ENCODE data around the gene ARL6IP5. TPM values are rescaled to one million over a fixed set of nuclear protein-coding genes. Genes with fewer than 3 reads are reported as not detected.
A peak's percentile ranks its signal among the peaks of the same experiment; 100 is the strongest.

The ARL6IP5 gene, protein sequence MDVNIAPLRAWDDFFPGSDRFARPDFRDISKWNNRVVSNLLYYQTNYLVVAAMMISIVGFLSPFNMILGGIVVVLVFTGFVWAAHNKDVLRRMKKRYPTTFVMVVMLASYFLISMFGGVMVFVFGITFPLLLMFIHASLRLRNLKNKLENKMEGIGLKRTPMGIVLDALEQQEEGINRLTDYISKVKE
- 100 to 1,000 TPM in 2 of 4 donors, 10 to 100 TPM in 2; 65.2 to 146 (median 98.2) TPM for total RNA-seq

DNA sequence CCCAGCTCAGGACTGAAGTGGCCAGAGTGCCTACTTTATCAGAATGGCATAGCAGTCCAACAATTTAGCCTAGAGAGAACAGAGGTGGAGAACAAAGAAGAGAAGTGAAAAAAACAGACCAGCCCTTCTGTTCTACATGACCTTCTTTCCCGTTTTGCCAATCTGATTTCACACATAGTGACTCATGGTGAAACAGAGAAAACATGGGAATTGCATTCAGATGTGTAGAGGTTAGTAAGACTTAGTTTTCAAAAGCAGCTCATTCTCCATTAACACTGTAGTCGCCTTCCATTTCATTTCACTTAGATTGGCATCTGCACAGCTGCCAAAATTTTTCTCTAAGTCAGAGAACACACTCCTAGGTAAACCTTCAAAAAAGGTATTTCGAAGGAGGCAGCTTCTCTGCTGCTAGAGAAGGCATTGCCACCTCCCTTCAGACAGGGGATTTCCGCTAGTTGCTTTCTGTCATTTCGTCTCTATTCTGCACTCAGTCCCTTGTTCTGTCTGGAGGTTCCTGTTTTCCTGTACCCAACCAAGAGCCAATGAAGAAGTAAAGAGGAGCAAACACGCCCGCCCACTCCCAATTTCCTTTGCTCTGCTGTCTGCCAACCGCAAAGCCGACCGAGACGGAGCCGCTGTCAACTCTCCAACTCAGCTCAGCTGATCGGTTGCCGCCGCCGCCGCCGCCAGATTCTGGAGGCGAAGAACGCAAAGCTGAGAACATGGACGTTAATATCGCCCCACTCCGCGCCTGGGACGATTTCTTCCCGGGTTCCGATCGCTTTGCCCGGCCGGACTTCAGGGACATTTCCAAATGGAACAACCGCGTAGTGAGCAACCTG, at the start of gene ARL6IP5:
Gene ARL6IP5, plus strand, starts transcription at position 612 of the 842 bp plus-strand sequence. Its CDS starts 111 bp downstream, at position 723.
- TF ChIP-seq POLR2A (IDR thresholded peaks at IDR 0.05), result peak in 1 of 2 donors; percentile 83
- TF ChIP-seq, protein P1, sequence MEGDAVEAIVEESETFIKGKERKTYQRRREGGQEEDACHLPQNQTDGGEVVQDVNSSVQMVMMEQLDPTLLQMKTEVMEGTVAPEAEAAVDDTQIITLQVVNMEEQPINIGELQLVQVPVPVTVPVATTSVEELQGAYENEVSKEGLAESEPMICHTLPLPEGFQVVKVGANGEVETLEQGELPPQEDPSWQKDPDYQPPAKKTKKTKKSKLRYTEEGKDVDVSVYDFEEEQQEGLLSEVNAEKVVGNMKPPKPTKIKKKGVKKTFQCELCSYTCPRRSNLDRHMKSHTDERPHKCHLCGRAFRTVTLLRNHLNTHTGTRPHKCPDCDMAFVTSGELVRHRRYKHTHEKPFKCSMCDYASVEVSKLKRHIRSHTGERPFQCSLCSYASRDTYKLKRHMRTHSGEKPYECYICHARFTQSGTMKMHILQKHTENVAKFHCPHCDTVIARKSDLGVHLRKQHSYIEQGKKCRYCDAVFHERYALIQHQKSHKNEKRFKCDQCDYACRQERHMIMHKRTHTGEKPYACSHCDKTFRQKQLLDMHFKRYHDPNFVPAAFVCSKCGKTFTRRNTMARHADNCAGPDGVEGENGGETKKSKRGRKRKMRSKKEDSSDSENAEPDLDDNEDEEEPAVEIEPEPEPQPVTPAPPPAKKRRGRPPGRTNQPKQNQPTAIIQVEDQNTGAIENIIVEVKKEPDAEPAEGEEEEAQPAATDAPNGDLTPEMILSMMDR (IDR thresholded peaks at IDR 0.05), result no peak
- peak; percentile 93 to 95 for DNase-seq
- peaks cover 46 to 70% of the 10 kb centered on the region in 2 donors for H3K4me1 ChIP-seq
- WGBS, 2 donors, result 1 to 2% methylated on average over 19 to 20 of the region's 32 CpGs
- H3K4me3 ChIP-seq (replicated peaks in 1 of 3), result peak within 1 kb of the TSS; percentile 71 to 88 (median 82)
- H3K36me3 ChIP-seq, result no peaks in the 10 kb centered on the region
- intact Hi-C loops (cut with DNase I), result no loop called here
- H3K27me3 ChIP-seq, result no peaks in the 10 kb centered on the region
- H3K27ac ChIP-seq, result peak within 1 kb of the TSS; percentile 80 to 95 (median 94)
- no peaks in the 10 kb centered on the region for H3K9me3 ChIP-seq

DNA sequence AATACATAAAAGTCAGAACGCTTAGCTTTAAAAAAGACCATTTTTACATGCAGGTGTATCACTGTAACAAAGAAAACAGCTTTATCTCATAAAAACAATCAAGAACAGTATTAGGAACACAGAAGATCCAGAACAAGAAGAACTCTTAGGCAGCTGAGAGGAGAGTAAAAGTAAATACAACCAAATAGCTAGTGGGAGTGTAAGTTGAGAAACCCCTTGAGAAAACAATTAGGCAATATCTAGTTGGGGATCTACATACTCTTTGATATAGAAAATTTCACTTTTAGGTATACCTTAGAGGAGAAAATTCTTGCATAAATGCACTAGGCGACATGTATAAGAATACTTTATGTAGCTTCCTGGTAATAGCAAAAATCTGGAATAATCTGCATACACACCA, 40.1 kb upstream of the ARL6IP5 start:
- intact Hi-C loops (cut with DNase I), result no loop called here
- H3K4me1 ChIP-seq, result peaks cover 0 to 13% of the 10 kb centered on the region in 2 donors
- no peak for DNase-seq
- H3K27me3 ChIP-seq, result no peaks in the 10 kb centered on the region
- WGBS, 2 donors, result 90 to 94% methylated on average over 2 of the region's 2 CpGs
- H3K9me3 ChIP-seq, result no peaks in the 10 kb centered on the region
- no peak overlapping the region for H3K27ac ChIP-seq
- H3K36me3 ChIP-seq, result peaks cover 41 to 57% of the 10 kb centered on the region in 2 donors
- no peak for TF ChIP-seq POLR2A (IDR thresholded peaks at IDR 0.05)
- TF ChIP-seq, protein P1 (IDR thresholded peaks at IDR 0.05), result no peak
- no peak overlapping the region for H3K4me3 ChIP-seq (replicated peaks in 1 of 3)

DNA sequence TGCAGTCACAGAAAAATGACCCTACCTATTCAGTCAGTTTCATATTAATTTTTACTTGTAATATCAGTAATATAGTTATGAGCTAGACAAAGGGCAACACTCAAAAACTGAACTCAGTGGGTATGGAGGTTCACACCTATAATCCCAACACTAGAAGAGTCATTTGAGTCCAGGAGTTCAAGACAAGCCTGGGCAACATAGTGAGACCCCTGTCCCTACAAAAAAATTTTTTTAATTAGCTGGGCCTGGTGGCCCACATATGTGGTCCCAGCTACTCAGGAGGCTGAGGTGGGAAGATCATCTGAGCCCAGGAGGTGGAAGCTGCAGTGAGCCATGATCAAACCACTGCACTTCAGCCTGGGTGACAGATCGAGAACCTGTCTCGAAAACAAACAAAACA, 35.7 kb upstream of the ARL6IP5 start:
- H3K27me3 ChIP-seq, result no peaks in the 10 kb centered on the region
- WGBS, 2 donors, result 93 to 98% methylated on average over 2 of the region's 2 CpGs
- no peak for DNase-seq
- TF ChIP-seq POLR2A (IDR thresholded peaks at IDR 0.05), result no peak
- TF ChIP-seq, protein P1 (IDR thresholded peaks at IDR 0.05), result no peak
- no peak overlapping the region for H3K27ac ChIP-seq
- H3K4me3 ChIP-seq (replicated peaks in 1 of 3), result no peak overlapping the region
- H3K9me3 ChIP-seq, result no peaks in the 10 kb centered on the region
- intact Hi-C loops (cut with DNase I), result no loop called here
- peaks cover 12 to 28% of the 10 kb centered on the region in 2 donors for H3K36me3 ChIP-seq
- peaks cover 14 to 22% of the 10 kb centered on the region in 2 donors for H3K4me1 ChIP-seq

DNA sequence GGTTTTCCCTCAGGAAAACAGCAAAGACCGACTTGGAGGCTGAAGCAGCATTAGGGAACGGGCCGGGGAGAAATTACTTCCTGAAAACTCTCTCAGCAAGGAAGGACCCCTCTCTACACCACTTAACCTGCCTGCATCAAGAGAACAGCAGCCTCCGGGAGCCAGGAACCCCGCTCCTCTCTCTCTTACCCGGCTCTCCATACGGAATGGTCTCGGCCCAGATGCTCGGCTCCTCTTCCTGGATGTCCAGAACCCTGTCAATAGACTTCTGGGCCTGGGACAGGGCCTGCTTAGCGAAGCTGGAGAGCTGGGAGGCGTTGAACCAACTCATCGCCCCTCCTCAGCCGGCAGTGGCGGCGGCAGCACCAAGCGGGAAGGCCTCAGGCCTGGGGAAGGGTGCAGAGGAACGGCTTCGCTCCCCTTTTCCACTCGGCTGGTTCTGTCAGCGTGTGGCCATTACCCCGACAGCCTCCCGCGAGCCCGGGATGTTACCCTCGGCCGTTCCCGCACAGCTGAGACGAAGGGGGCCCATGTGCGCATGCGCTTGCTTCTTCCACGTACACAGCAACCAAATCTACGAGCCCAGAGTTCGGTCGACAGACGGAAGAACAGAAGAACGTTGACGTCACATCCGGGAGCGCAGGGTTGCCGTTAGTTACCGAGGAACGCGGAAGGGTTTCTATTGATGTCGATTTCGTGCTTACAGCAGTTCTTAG, 32.8 kb upstream of the ARL6IP5 start, which contains the start of gene TMF1:
Gene TMF1, minus strand, starts transcription at position 578 of the 716 bp plus-strand sequence. Its CDS starts 247 bp downstream, at position 331.
- H3K27me3 ChIP-seq, result no peaks in the 10 kb centered on the region

More for the DNA sequence above, 32.8 kb upstream of the ARL6IP5 start, which contains the start of gene TMF1:
- DNase-seq, result peak; percentile 98 to 99
- H3K9me3 ChIP-seq, result no peaks in the 10 kb centered on the region
- peak within 1 kb of the TSS; percentile 96 to 97 (median 96) for H3K27ac ChIP-seq
- peak within 1 kb of the TSS; percentile 44 to 90 (median 83) for H3K4me3 ChIP-seq (replicated peaks in 1 of 3)
- TF ChIP-seq POLR2A (IDR thresholded peaks at IDR 0.05), result peak; percentile 58 to 95
- TF ChIP-seq, protein P1 (IDR thresholded peaks at IDR 0.05), result no peak
- intact Hi-C loops (cut with DNase I), result no loop called here
- peaks cover 15% of the 10 kb centered on the region in 2 donors for H3K36me3 ChIP-seq
- H3K4me1 ChIP-seq, result peaks cover 14 to 21% of the 10 kb centered on the region in 2 donors
- WGBS, 2 donors, result 0% methylated on average over 27 to 32 of the region's 45 CpGs

Data from thyroid gland (tissue), 4 donors.